Activated B cell treated with CpG ODN at 0.5 μM for 24 hours (primary cell): Measurements from ENCODE around the gene OS9. TPM values are rescaled to one million over a fixed set of nuclear protein-coding genes. Genes with fewer than 3 reads are reported as not detected.

Source experiments
- ATAC-seq: fragments of 200-7000 bp; cut with Tn5 transposase; one replicate; pipeline ENCODE4 v1.10.0; 2021; ENCODE audit warnings: low read depth, mild to moderate bottlenecking, moderate library complexity
- CTCF ChIA-PET: fragments of 350-600 bp; sonication (Branson Sonifier 250); formaldehyde crosslinking; loops from one replicate; lab custom pipeline; 2021; ENCODE audit warnings: antibody characterized with exemption; lab: Charles Lee
- POLR2A ChIA-PET: fragments of 350-600 bp; sonication (Branson Sonifier 250); formaldehyde crosslinking; loops from one replicate; lab custom pipeline; 2021; ENCODE audit warnings: antibody characterized with exemption; lab: Charles Lee
- DNase-seq: peaks from one replicate; pipeline ENCODE4 v3.0.0; 2022
- H3K27ac Mint-ChIP-seq: one replicate; pipeline ENCODE4 v1.8.0; 2020; ENCODE audit warnings: mixed read lengths
- H3K27me3 Mint-ChIP-seq: one replicate; pipeline ENCODE4 v1.8.0; 2021; ENCODE audit warnings: mixed read lengths
- H3K36me3 Mint-ChIP-seq: one replicate; pipeline ENCODE4 v1.8.0; 2021; ENCODE audit warnings: low read depth, mixed read lengths
- H3K4me1 Mint-ChIP-seq: one replicate; pipeline ENCODE4 v1.8.0; 2021; ENCODE audit warnings: mixed read lengths
- H3K4me3 Mint-ChIP-seq: one replicate; pipeline ENCODE4 v1.8.0; 2020; ENCODE audit warnings: mild to moderate bottlenecking, mixed read lengths
- H3K9me3 Mint-ChIP-seq: one replicate; pipeline ENCODE4 v1.8.0; 2020; ENCODE audit warnings: mixed read lengths
- intact Hi-C: fragments of 100-400 bp; cut with micrococcal nuclease; formaldehyde crosslinking; loops from one replicate; pipeline ENCODE4 v1.15.1; 2024
- total RNA-seq: library from RNA; stranded (reverse); gene quantifications from 2 replicates; pipeline ENCODE4 v1.2.3, GENCODE V29; 2022
- TF ChIP-seq, protein P1 (sequence below): fragments of 200-600 bp; IDR thresholded peaks from one replicate; pipeline ENCODE4 v1.8.0; 2022; ENCODE audit warnings: antibody characterized with exemption, mild to moderate bottlenecking

The OS9 gene
- total RNA-seq, 1 donor from 2014 or later, result 166 TPM

DNA sequence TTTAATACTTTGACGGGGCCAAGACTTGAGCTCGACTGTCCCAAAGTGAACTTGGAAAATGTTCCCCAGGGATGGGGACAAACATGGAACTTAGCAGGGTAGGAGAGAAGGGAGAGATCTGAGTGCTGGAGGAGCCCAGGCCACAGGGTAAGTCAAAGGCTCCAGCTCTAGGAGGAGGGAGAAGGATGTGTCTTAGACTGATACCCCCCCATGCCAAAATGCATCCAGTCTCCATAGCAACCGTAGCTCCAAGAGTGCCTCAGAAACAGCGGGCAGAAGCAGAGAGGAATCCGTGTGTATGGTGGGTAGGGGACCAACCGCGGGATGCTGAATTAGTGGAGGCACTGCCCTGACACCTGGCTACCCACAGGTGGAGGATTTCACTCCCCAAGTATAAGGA lies 45.5 kb downstream of the OS9 start:
- DNase-seq (no peak), ATAC-seq (no peak)
- Mint-ChIP-seq H3K9me3 (no peaks in the 10 kb centered on the region), H3K4me3 (peak overlapping the region; percentile 0), H3K4me1 (peaks cover 41% of the 10 kb centered on the region), H3K27me3 (no peaks in the 10 kb centered on the region), H3K36me3 (peaks cover 22% of the 10 kb centered on the region), H3K27ac (no peak overlapping the region)
- TF ChIP-seq, protein P1, sequence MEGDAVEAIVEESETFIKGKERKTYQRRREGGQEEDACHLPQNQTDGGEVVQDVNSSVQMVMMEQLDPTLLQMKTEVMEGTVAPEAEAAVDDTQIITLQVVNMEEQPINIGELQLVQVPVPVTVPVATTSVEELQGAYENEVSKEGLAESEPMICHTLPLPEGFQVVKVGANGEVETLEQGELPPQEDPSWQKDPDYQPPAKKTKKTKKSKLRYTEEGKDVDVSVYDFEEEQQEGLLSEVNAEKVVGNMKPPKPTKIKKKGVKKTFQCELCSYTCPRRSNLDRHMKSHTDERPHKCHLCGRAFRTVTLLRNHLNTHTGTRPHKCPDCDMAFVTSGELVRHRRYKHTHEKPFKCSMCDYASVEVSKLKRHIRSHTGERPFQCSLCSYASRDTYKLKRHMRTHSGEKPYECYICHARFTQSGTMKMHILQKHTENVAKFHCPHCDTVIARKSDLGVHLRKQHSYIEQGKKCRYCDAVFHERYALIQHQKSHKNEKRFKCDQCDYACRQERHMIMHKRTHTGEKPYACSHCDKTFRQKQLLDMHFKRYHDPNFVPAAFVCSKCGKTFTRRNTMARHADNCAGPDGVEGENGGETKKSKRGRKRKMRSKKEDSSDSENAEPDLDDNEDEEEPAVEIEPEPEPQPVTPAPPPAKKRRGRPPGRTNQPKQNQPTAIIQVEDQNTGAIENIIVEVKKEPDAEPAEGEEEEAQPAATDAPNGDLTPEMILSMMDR, result no peak
- ChIA-PET CTCF (no interaction called here), POLR2A (no interaction called here)
- intact Hi-C loops, result no loop called here

DNA sequence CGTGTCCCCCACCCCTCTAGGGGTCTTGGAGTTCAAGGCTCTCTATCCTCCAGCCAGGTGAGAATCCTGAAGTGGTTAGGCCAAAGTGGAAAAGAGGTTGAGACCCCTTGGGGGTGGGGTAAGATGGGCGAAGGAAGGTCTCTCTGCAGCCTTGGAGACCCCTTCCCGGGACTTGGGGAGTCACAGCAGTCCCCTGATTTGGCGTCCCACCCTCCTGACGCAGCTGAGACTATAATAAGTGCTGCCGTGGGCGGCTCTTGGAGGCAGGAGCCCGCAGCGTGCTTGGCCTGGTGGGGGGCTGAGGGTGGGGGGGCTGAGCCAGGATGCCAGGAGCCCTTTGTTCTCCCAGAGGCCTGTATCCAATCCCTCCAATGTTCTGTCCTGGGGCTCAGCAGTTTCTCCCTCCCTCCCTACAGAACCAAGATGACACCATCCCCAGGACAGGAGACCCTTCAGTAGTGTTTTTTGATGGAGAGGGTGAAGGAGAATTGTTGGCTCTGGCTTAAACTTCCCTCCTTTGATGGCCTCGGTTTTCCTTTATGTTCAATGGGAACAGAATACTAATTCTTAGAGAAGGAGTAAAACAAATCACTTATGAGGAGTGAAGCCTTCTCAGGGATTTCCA lies 46.1 kb downstream of the OS9 start:
- peak overlapping the region; percentile 90 for H3K27ac Mint-ChIP-seq
- ChIA-PET CTCF (interaction anchor here (1.1 kb wide), 1 partner anchor 157 kb away, joined by 3 read pairs; no protein-coding TSS in a partner anchor), POLR2A (no interaction called here)
- peaks cover 22% of the 10 kb centered on the region for H3K36me3 Mint-ChIP-seq
- DNase-seq (no peak), ATAC-seq (no peak)
- no peaks in the 10 kb centered on the region for H3K9me3 Mint-ChIP-seq
- H3K27me3 Mint-ChIP-seq, result no peaks in the 10 kb centered on the region
- H3K4me3 Mint-ChIP-seq, result no peak overlapping the region
- TF ChIP-seq, protein P1, result no peak
- intact Hi-C loops, result loop anchor here (5.0 kb wide), 1 partner anchor 283 kb away; the partner anchor contains the start of genes GLI1 and INHBE
- H3K4me1 Mint-ChIP-seq, result peaks cover 46% of the 10 kb centered on the region

DNA sequence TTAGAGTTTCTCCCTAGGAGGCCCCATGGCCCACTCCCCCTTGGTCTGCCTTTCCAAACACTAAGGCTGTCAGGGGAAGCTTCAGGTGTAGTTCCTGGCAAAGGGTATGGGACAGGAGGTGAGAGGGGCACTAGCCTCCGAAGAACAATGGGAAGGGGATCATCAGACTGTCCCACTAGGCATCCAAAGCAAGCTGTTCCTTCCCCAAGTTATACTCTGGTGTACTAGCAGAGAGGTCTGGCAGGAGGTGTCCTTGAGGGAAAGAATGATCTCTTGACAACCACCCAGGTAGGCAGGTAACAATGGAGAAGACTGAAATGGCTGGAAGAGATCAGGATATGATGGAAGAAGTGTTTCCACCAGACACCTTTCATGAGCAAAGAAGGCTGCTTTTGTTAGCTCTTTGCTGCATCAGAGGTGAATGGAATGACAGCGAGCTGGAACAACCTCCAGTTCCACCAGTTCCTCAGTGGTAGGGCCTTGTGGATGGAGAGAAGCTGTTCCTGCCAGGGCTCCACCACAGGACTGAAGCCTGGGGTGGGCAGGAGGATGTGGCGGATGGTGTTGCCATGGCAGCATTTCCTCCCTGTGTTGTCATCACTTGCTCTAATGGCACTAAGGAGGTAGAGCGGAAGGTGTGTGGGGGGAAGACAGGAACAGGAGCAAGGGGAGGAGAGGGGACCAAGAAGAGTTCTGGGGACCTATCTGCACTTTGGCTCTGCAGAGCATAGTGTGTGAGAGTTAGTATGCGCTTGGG lies 46.9 kb downstream of the OS9 start:
- ATAC-seq, result peak; percentile 25
- intact Hi-C loops, result loop anchor here (5.0 kb wide), 1 partner anchor 284 kb away; the partner anchor contains the start of genes GLI1 and INHBE
- Mint-ChIP-seq H3K9me3 (no peaks in the 10 kb centered on the region), H3K4me1 (peaks cover 53% of the 10 kb centered on the region), H3K4me3 (peak overlapping the region; percentile 88), H3K27ac (peak overlapping the region; percentile 90), H3K36me3 (peaks cover 20% of the 10 kb centered on the region), H3K27me3 (no peaks in the 10 kb centered on the region)
- ChIA-PET CTCF (interaction anchor here (0.6 to 1.4 kb wide), 6 partner anchors 19 to 158 kb away, joined by 3 to 8 read pairs (median 3); no protein-coding TSS in a partner anchor), POLR2A (interaction anchor here (0.6 to 1.8 kb wide), 3 partner anchors 7 to 16 kb away, joined by 3 to 11 read pairs (median 6); no protein-coding TSS in a partner anchor)
- TF ChIP-seq, protein P1, result no peak
- no peak for DNase-seq

DNA sequence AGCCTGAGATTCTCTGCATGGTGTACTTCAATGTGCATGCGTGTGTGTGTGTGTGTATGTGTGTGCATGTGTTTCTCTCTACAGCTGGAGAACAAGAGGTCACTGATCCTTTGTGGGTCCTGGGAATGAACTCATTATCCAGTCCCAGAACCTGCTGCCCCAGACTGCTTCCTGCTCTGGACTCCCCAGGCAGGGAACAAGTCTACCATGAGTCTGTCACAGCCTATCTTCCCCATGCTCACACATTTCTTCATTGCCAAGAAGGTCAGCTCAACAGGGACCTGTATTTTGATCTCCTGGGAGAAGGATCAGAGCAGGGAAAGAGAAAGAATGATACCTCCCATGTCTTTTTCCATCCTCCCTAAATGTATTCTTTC lies 47.5 kb downstream of the OS9 start:
- ATAC-seq, result no peak
- TF ChIP-seq, protein P1, result no peak
- peak overlapping the region; percentile 90 for H3K27ac Mint-ChIP-seq
- peak overlapping the region; percentile 88 for H3K4me3 Mint-ChIP-seq
- H3K4me1 Mint-ChIP-seq, result peaks cover 59% of the 10 kb centered on the region
- no peak for DNase-seq
- peaks cover 23% of the 10 kb centered on the region for H3K36me3 Mint-ChIP-seq
- ChIA-PET POLR2A (interaction anchor here (0.6 to 1.8 kb wide), 4 partner anchors 8 to 15 kb away, joined by 3 to 11 read pairs (median 5); partner anchors contain the start of gene CDK4), CTCF (interaction anchor here (0.6 to 1.4 kb wide), 7 partner anchors 15 to 157 kb away, joined by 3 to 8 read pairs (median 3); no protein-coding TSS in a partner anchor)
- H3K9me3 Mint-ChIP-seq, result no peaks in the 10 kb centered on the region
- no peaks in the 10 kb centered on the region for H3K27me3 Mint-ChIP-seq
- intact Hi-C loops, result loop anchor here (5.0 kb wide), 1 partner anchor 284 kb away; the partner anchor contains the start of genes GLI1 and INHBE
